Ovary (tissue), 3 donors: Measurements from ENCODE around the gene GPR3.

Experiments
- EP300 ChIP-seq: sonication (generic); formaldehyde crosslinking; IDR thresholded peaks from one replicate; pipeline ENCODE4 v1.6.1; 2017; ENCODE audit warnings: antibody characterized with exemption
- POLR2A ChIP-seq: fragments of 450-650 bp; IDR thresholded peaks from one replicate; pipeline ENCODE4 v1.6.1; 2017; ENCODE audit warnings: antibody characterized with exemption, mild to moderate bottlenecking, moderate library complexity
- TF ChIP-seq, protein P1 (sequence below), 3 donors: fragments of 450-650 bp in 2 of 3; fragments of 200-600 bp in 1 of 3; IDR thresholded peaks; one replicate each; pipeline versions ENCODE4 v1.5.1 to v1.8.0; 2016 to 2022; ENCODE audit warnings: antibody characterized with exemption in 3 of 3, mild to moderate bottlenecking in 1 of 3
- donor health status: DM: no; HTN: no; CAD: no.

DNA sequence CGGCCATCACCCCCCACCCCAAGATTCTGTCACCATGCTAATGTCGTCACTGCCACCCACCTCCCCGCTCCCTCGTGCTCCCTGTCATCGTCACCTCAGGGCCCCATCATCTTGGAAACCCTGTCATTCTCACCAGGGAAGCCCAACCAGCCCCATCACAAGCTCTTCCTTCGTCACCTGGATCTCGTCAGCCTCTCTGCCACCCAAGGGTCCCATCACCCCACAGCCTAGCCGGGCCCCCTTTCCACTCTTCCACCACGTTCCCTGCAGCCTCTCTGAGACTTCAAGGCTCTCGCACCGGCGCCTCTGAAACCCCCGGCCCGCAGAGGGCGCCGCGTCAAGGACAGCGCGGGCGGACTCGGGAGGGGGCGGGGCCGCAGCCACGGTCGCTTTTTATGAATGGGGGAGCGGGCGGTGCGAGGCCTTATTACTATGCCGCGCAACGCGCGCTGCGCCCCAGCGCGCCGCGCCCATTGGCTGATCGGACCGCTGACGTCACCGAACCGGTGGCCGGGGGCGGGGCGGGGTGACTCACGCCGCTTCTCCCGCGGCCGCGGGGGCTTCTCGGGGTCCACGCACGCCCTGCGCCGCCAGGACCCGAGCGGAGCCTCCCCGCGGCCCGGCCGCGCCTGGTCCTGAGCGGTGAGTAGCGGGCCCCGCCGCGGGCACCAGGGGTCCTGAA, at the start of gene GPR3:
- no peak for TF ChIP-seq POLR2A
- TF ChIP-seq, protein P1, sequence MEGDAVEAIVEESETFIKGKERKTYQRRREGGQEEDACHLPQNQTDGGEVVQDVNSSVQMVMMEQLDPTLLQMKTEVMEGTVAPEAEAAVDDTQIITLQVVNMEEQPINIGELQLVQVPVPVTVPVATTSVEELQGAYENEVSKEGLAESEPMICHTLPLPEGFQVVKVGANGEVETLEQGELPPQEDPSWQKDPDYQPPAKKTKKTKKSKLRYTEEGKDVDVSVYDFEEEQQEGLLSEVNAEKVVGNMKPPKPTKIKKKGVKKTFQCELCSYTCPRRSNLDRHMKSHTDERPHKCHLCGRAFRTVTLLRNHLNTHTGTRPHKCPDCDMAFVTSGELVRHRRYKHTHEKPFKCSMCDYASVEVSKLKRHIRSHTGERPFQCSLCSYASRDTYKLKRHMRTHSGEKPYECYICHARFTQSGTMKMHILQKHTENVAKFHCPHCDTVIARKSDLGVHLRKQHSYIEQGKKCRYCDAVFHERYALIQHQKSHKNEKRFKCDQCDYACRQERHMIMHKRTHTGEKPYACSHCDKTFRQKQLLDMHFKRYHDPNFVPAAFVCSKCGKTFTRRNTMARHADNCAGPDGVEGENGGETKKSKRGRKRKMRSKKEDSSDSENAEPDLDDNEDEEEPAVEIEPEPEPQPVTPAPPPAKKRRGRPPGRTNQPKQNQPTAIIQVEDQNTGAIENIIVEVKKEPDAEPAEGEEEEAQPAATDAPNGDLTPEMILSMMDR (IDR thresholded peaks at IDR 0.05): peak; percentile 37 to 68 (median 55)
- no peak for TF ChIP-seq EP300
